ENCODE results near the gene ARHGEF17.

DNA sequence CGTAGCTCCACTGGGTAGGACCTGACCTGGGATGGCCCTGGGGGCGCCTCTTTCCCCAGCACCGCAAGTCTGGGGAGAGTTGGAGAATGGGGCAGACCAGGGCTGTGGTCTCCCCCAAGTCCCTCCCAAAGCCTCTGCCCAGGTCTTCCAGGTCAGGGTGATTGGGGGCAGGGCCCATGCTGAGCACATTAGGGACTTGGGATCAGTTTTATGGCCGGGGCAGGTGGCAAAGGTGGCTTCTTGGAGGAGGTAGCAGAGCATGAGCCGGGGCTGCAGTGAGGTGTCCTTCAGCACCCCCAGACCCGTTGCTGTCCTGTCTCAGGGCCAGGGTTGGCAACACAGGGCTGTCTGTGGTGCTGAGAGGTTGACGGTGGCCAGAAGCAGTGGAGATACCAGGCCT is 74.1 kb downstream of the ARHGEF17 start:
- no peak for TF ChIP-seq YY1 (IDR thresholded peaks at IDR 0.05; ENCODE audit: low read depth, low read length)
- TF ChIP-seq BCL11A (IDR thresholded peaks at IDR 0.05; ENCODE audit: low read depth in 2 of 2, low read length in 2 of 2): no peak
- TF ChIP-seq, protein P1, sequence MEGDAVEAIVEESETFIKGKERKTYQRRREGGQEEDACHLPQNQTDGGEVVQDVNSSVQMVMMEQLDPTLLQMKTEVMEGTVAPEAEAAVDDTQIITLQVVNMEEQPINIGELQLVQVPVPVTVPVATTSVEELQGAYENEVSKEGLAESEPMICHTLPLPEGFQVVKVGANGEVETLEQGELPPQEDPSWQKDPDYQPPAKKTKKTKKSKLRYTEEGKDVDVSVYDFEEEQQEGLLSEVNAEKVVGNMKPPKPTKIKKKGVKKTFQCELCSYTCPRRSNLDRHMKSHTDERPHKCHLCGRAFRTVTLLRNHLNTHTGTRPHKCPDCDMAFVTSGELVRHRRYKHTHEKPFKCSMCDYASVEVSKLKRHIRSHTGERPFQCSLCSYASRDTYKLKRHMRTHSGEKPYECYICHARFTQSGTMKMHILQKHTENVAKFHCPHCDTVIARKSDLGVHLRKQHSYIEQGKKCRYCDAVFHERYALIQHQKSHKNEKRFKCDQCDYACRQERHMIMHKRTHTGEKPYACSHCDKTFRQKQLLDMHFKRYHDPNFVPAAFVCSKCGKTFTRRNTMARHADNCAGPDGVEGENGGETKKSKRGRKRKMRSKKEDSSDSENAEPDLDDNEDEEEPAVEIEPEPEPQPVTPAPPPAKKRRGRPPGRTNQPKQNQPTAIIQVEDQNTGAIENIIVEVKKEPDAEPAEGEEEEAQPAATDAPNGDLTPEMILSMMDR (IDR thresholded peaks at IDR 0.05; ENCODE audit: control extremely low read depth in 1 of 3, insufficient read depth in 1 of 3, low read depth in 1 of 3, low read length in 3 of 3): no peak
- no peak for TF ChIP-seq RAD21 (IDR thresholded peaks at IDR 0.05 in 1 of 2, conservative IDR thresholded peaks at IDR 0.05 in 1 of 2; ENCODE audit: low read depth in 2 of 2, low read length in 2 of 2)
- TF ChIP-seq, protein P2, sequence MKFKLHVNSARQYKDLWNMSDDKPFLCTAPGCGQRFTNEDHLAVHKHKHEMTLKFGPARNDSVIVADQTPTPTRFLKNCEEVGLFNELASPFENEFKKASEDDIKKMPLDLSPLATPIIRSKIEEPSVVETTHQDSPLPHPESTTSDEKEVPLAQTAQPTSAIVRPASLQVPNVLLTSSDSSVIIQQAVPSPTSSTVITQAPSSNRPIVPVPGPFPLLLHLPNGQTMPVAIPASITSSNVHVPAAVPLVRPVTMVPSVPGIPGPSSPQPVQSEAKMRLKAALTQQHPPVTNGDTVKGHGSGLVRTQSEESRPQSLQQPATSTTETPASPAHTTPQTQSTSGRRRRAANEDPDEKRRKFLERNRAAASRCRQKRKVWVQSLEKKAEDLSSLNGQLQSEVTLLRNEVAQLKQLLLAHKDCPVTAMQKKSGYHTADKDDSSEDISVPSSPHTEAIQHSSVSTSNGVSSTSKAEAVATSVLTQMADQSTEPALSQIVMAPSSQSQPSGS (IDR thresholded peaks at IDR 0.05; ENCODE audit: low read length): no peak
- no peak for TF ChIP-seq GABPA (IDR thresholded peaks at IDR 0.05; ENCODE audit: borderline replicate concordance, insufficient read depth, low read length)
- TF ChIP-seq SAP30 (IDR thresholded peaks at IDR 0.05; ENCODE audit: insufficient read depth, insufficient replicate concordance, low read length): no peak
- TF ChIP-seq BACH1 (IDR thresholded peaks at IDR 0.05; ENCODE audit: low read length): no peak
- TF ChIP-seq PHF8 (conservative IDR thresholded peaks at IDR 0.05; ENCODE audit: low read depth, low read length): no peak
- no peak for TF ChIP-seq HDAC6 (IDR thresholded peaks at IDR 0.05; ENCODE audit: low read depth, low read length)
- TF ChIP-seq RFX5 (IDR thresholded peaks at IDR 0.05; ENCODE audit: borderline replicate concordance, low read depth, low read length): no peak

All from H1 (cell line).